ENCODE results near the gene MIF. TPM values are rescaled to one million over a fixed set of nuclear protein-coding genes. Genes with fewer than 3 reads are reported as not detected.

The MIF gene
- total and polyA plus RNA-seq, 2 donors (not counting 1 experiment from before 2014, with no cell fraction given) = 97.3 to 283 TPM

GRCh38 chr22:23909296-23909898, 15.2 kb downstream of the MIF start:
- Histone ChIP-seq H3K36me3 (ENCODE audit: control insufficient read depth, insufficient read depth, low read length) (no peaks in the 10 kb centered on the region), H3K9ac (ENCODE audit: insufficient read depth, low read length) (no peak overlapping the region), H3K4me1 (ENCODE audit: control insufficient read depth, extremely low read depth, insufficient read depth, low read length) (peaks cover 3% of the 10 kb centered on the region), H3K9me3 (ENCODE audit: control insufficient read depth, insufficient read depth, low read depth, low read length) (no peaks in the 10 kb centered on the region), H3K4me3 (replicated peaks in 1 of 4; ENCODE audit: control extremely low read depth in 1 of 4, insufficient read depth in 1 of 4, low read depth in 3 of 4, low read length in 4 of 4) (no peak overlapping the region), H4K20me1 (ENCODE audit: control insufficient read depth, extremely low read depth, insufficient read depth, low read length) (no peaks in the 10 kb centered on the region), H2AFZ (ENCODE audit: low read length) (peak overlapping the region; percentile 9), H3K4me2 (ENCODE audit: extremely low read depth, insufficient read depth, low read length) (peak overlapping the region; percentile 59), H3K27ac (ENCODE audit: insufficient read depth, low read length) (no peak overlapping the region), H3K27me3 (ENCODE audit: control insufficient read depth, insufficient read depth, low read length) (no peaks in the 10 kb centered on the region), H3K79me2 (ENCODE audit: control insufficient read depth, insufficient read depth, low read length) (no peaks in the 10 kb centered on the region)
- peak in 1 of 2 donors; percentile 36 for DNase-seq (ENCODE audit: low read depth in 2 of 2)
- TF ChIP-seq CTCF (conservative IDR thresholded peaks at IDR 0.05 in 1 of 2, IDR thresholded peaks at IDR 0.05 in 1 of 2; ENCODE audit: low read depth in 1 of 2, low read length in 2 of 2) (no peak), EZH2 (IDR thresholded peaks at IDR 0.05; ENCODE audit: low read length, missing control alignments) (no peak)

GRCh38 chr22:23910496-23911190, 16.5 kb downstream of the MIF start:
- no peaks in the 10 kb centered on the region for H3K36me3 ChIP-seq (ENCODE audit: control insufficient read depth, insufficient read depth, low read length)
- H3K9me3 ChIP-seq (ENCODE audit: control insufficient read depth, insufficient read depth, low read depth, low read length) = no peaks in the 10 kb centered on the region
- no peaks in the 10 kb centered on the region for H3K27me3 ChIP-seq (ENCODE audit: control insufficient read depth, insufficient read depth, low read length)
- H3K27ac ChIP-seq (ENCODE audit: insufficient read depth, low read length) = no peak overlapping the region
- DNase-seq (ENCODE audit: low read depth in 2 of 2) = no peak
- no peak overlapping the region for H3K9ac ChIP-seq (ENCODE audit: insufficient read depth, low read length)
- no peak overlapping the region for H3K4me3 ChIP-seq (replicated peaks in 1 of 4; ENCODE audit: control extremely low read depth in 1 of 4, insufficient read depth in 1 of 4, low read depth in 3 of 4, low read length in 4 of 4)
- no peak overlapping the region for H2AFZ ChIP-seq (ENCODE audit: low read length)
- no peaks in the 10 kb centered on the region for H3K79me2 ChIP-seq (ENCODE audit: control insufficient read depth, insufficient read depth, low read length)
- H3K4me2 ChIP-seq (ENCODE audit: extremely low read depth, insufficient read depth, low read length) = no peak overlapping the region
- H4K20me1 ChIP-seq (ENCODE audit: control insufficient read depth, extremely low read depth, insufficient read depth, low read length) = no peaks in the 10 kb centered on the region
- TF ChIP-seq CTCF (conservative IDR thresholded peaks at IDR 0.05 in 1 of 2, IDR thresholded peaks at IDR 0.05 in 1 of 2; ENCODE audit: low read depth in 1 of 2, low read length in 2 of 2) (no peak), EZH2 (IDR thresholded peaks at IDR 0.05; ENCODE audit: low read length, missing control alignments) (no peak)
- H3K4me1 ChIP-seq (ENCODE audit: control insufficient read depth, extremely low read depth, insufficient read depth, low read length) = peaks cover 3% of the 10 kb centered on the region

GRCh38 chr22:23911318-23911980, 17.3 kb downstream of the MIF start:
- no peak overlapping the region for H3K27ac ChIP-seq (ENCODE audit: insufficient read depth, low read length)
- H3K4me3 ChIP-seq (replicated peaks in 1 of 4; ENCODE audit: control extremely low read depth in 1 of 4, insufficient read depth in 1 of 4, low read depth in 3 of 4, low read length in 4 of 4) = no peak overlapping the region
- peaks cover 3% of the 10 kb centered on the region for H3K4me1 ChIP-seq (ENCODE audit: control insufficient read depth, extremely low read depth, insufficient read depth, low read length)
- no peak for TF ChIP-seq CTCF (conservative IDR thresholded peaks at IDR 0.05 in 1 of 2, IDR thresholded peaks at IDR 0.05 in 1 of 2; ENCODE audit: low read depth in 1 of 2, low read length in 2 of 2)
- TF ChIP-seq EZH2 (IDR thresholded peaks at IDR 0.05; ENCODE audit: low read length, missing control alignments) = no peak
- no peaks in the 10 kb centered on the region for H3K36me3 ChIP-seq (ENCODE audit: control insufficient read depth, insufficient read depth, low read length)
- DNase-seq (ENCODE audit: low read depth in 2 of 2) = no peak
- no peak overlapping the region for H3K9ac ChIP-seq (ENCODE audit: insufficient read depth, low read length)
- H4K20me1 ChIP-seq (ENCODE audit: control insufficient read depth, extremely low read depth, insufficient read depth, low read length) = no peaks in the 10 kb centered on the region
- no peak overlapping the region for H2AFZ ChIP-seq (ENCODE audit: low read length)
- H3K79me2 ChIP-seq (ENCODE audit: control insufficient read depth, insufficient read depth, low read length) = no peaks in the 10 kb centered on the region
- H3K4me2 ChIP-seq (ENCODE audit: extremely low read depth, insufficient read depth, low read length) = no peak overlapping the region
- H3K9me3 ChIP-seq (ENCODE audit: control insufficient read depth, insufficient read depth, low read depth, low read length) = no peaks in the 10 kb centered on the region
- H3K27me3 ChIP-seq (ENCODE audit: control insufficient read depth, insufficient read depth, low read length) = no peaks in the 10 kb centered on the region

All from fibroblast of lung (primary cell).